Left lung (tissue), 10 donors: Measurements from ENCODE around the gene C1orf226. TPM values are rescaled to one million over a fixed set of nuclear protein-coding genes. Genes with fewer than 3 reads are reported as not detected.

Source experiments
- ATAC-seq: fragments of 200-7000 bp; cut with Tn5 transposase; one replicate; pipeline ENCODE4 v1.9.1; 2020; ENCODE audit warnings: moderate library complexity
- DNase-seq, 4 donors: peaks; one replicate each; pipeline ENCODE4 v3.0.0-alpha.2; 2013 to 2020
- H3K27ac ChIP-seq, 2 donors: fragments of 200-600 bp; sonication (generic) in 1 of 2; one replicate each; pipeline versions ENCODE4 v1.5.0 to v1.8.0; 2020 to 2021
- H3K27me3 ChIP-seq, 2 donors: fragments of 200-600 bp; sonication (generic) in 1 of 2; one replicate each; pipeline versions ENCODE4 v1.5.0 to v1.8.0; 2020 to 2021
- H3K36me3 ChIP-seq, 2 donors: fragments of 200-600 bp; sonication (generic) in 1 of 2; one replicate each; pipeline versions ENCODE4 v1.5.0 to v1.8.0; 2020 to 2021
- H3K4me1 ChIP-seq, 2 donors: fragments of 200-600 bp; one replicate each; pipeline ENCODE4 v1.8.0; 2021
- H3K4me3 ChIP-seq, 2 donors: fragments of 200-600 bp; sonication (generic) in 1 of 2; one replicate each; pipeline versions ENCODE4 v1.5.0 to v1.8.0; 2020 to 2021; ENCODE audit warnings: mild to moderate bottlenecking in 1 of 2
- H3K9me3 ChIP-seq, 2 donors: fragments of 200-600 bp; sonication (generic) in 1 of 2; one replicate each; pipeline versions ENCODE4 v1.5.0 to v1.8.0; 2020 to 2021
- CTCF ChIP-seq, 2 donors: fragments of 200-600 bp; sonication (generic) in 1 of 2; IDR thresholded peaks; one replicate each; pipeline versions ENCODE4 v1.5.0 to v1.8.0; 2021; ENCODE audit warnings: antibody characterized with exemption in 2 of 2
- intact Hi-C, 2 donors: fragments of 100-400 bp; cut with DNase I; formaldehyde crosslinking; loops; one replicate each; pipeline versions ENCODE4 v1.11.2 to v1.14.2; 2022
- polyA plus RNA-seq, 6 donors: library from polyadenylated mRNA; unstranded; fragments of 120-200 nt; gene quantifications; one replicate each; pipeline ENCODE4 v1.2.1, GENCODE V29; 2013; ENCODE audit not compliant: insufficient read length in 6 of 6
- total RNA-seq, 2 donors: library from RNA; stranded (reverse); fragmentation: NEBNext Ultra II Directional; extraction: Animal tissue kit (Norgen Biotek cat#: 25700); gene quantifications; one replicate each; pipeline ENCODE4 v1.2.1, GENCODE V29; 2021
- donor health status: DM: no; HTN: yes; CAD: no.
- donor health status: DM: no; HTN: no; CAD: no.

The C1orf226 gene
- total and polyA plus RNA-seq, 8 donors, result 4.0 to 8.5 (median 5.0) TPM

GRCh38 chr1:162389021-162389818 is 7.7 kb downstream of the C1orf226 start:
- no peak overlapping the region for H3K4me3 ChIP-seq
- H3K27me3 ChIP-seq, result no peaks in the 10 kb centered on the region
- no peaks in the 10 kb centered on the region for H3K9me3 ChIP-seq
- H3K4me1 ChIP-seq, result peaks cover 0 to 5% of the 10 kb centered on the region in 2 donors
- TF ChIP-seq CTCF (IDR thresholded peaks at IDR 0.05), result no peak
- H3K36me3 ChIP-seq, result no peaks in the 10 kb centered on the region
- intact Hi-C loops, result no loop called here
- ATAC-seq, result no peak
- DNase-seq, result no peak
- H3K27ac ChIP-seq, result no peak overlapping the region

- Histone ChIP-seq H3K9me3 (no peaks in the 10 kb centered on the region), H3K4me3 (no peak overlapping the region), H3K27ac (no peak overlapping the region), H3K27me3 (no peaks in the 10 kb centered on the region), H3K36me3 (no peaks in the 10 kb centered on the region), H3K4me1 (peaks cover 0 to 5% of the 10 kb centered on the region in 2 donors)
- intact Hi-C loops, result loop anchor here in 1 of 2 donors (5.0 kb wide), 1 partner anchor 333 kb away; no protein-coding TSS in a partner anchor
- no peak for TF ChIP-seq CTCF (IDR thresholded peaks at IDR 0.05)
- DNase-seq, result no peak
- ATAC-seq, result no peak
Observed at GRCh38 chr1:162389971-162390370, 8.4 kb downstream of the C1orf226 start.

- Histone ChIP-seq H3K9me3 (no peaks in the 10 kb centered on the region), H3K27ac (no peak overlapping the region), H3K4me3 (no peak overlapping the region), H3K4me1 (peaks cover 0 to 5% of the 10 kb centered on the region in 2 donors), H3K27me3 (no peaks in the 10 kb centered on the region), H3K36me3 (no peaks in the 10 kb centered on the region)
- ATAC-seq, result no peak
- no peak for DNase-seq
- intact Hi-C loops, result loop anchor here in 1 of 2 donors (5.0 kb wide), 1 partner anchor 333 kb away; no protein-coding TSS in a partner anchor
- no peak for TF ChIP-seq CTCF (IDR thresholded peaks at IDR 0.05)
Observed at GRCh38 chr1:162390396-162391185, 9.1 kb downstream of the C1orf226 start.

- Histone ChIP-seq H3K4me1 (peaks cover 0 to 5% of the 10 kb centered on the region in 2 donors), H3K9me3 (no peaks in the 10 kb centered on the region), H3K4me3 (no peak overlapping the region), H3K27ac (peak overlapping the region in 1 of 2 donors; percentile 44), H3K27me3 (peaks cover 0 to 5% of the 10 kb centered on the region in 2 donors), H3K36me3 (no peaks in the 10 kb centered on the region)
- peak in 2 of 4 donors; percentile 30 to 40 for DNase-seq
- TF ChIP-seq CTCF (IDR thresholded peaks at IDR 0.05), result peak; percentile 69 to 72
- peak; percentile 95 for ATAC-seq
- intact Hi-C loops, result loop anchor here in 1 of 2 donors (5.0 kb wide), 1 partner anchor 335 kb away; no protein-coding TSS in a partner anchor
Observed at GRCh38 chr1:162391790-162392563, 10.4 kb downstream of the C1orf226 start.
